ENCODE data around the gene OR52I1. TPM values are rescaled to one million over a fixed set of nuclear protein-coding genes. Genes with fewer than 3 reads are reported as not detected.

OR52I1 gene
- total RNA-seq, 1 donor from 2014 or later, result not detected

- Histone ChIP-seq H3K27ac (ENCODE audit: low read depth, low read length) (no peak overlapping the region), H3K4me2 (ENCODE audit: low read length) (no peak overlapping the region), H3K4me3 (ENCODE audit: insufficient read depth, low read depth, low read length) (no peak overlapping the region), H3K4me1 (ENCODE audit: insufficient read depth, low read length) (no peaks in the 10 kb centered on the region), H3K36me3 (ENCODE audit: insufficient read depth, low read length) (no peaks in the 10 kb centered on the region), H3K79me2 (ENCODE audit: insufficient read depth, low read length) (no peaks in the 10 kb centered on the region), H3K27me3 (ENCODE audit: insufficient read depth, low read length) (no peaks in the 10 kb centered on the region), H3K9ac (ENCODE audit: low read length) (no peak overlapping the region), H3K9me3 (ENCODE audit: insufficient read depth, low read depth, low read length) (no peaks in the 10 kb centered on the region), H2AFZ (ENCODE audit: low read depth, low read length) (no peak overlapping the region), H4K20me1 (ENCODE audit: insufficient read depth, low read length) (no peaks in the 10 kb centered on the region)
- TF ChIP-seq EZH2 (IDR thresholded peaks at IDR 0.05; ENCODE audit: insufficient read depth, low read length), result no peak
- no peak for TF ChIP-seq CTCF (IDR thresholded peaks at IDR 0.05; ENCODE audit: insufficient read depth, low read depth, low read length)
- H3K4me1 Mint-ChIP-seq (ENCODE audit: low read depth, unreplicated experiment), result no peaks in the 10 kb centered on the region
- FAIRE-seq (no peak), DNase-seq (ENCODE audit: low read depth) (no peak)
- peaks cover 2% of the 10 kb centered on the region for H3K9me3 Mint-ChIP-seq (ENCODE audit: unreplicated experiment)
- H3K27ac Mint-ChIP-seq (ENCODE audit: unreplicated experiment), result no peak overlapping the region
- H3K4me3 Mint-ChIP-seq (ENCODE audit: unreplicated experiment), result no peak overlapping the region
- peaks cover 8% of the 10 kb centered on the region for H3K27me3 Mint-ChIP-seq (ENCODE audit: low read depth, unreplicated experiment)
- no peaks in the 10 kb centered on the region for H3K36me3 Mint-ChIP-seq (ENCODE audit: low read depth, unreplicated experiment)
Observed at GRCh38 chr11:4578624-4579023, 15.2 kb upstream of the OR52I1 start.

- TF ChIP-seq EZH2 (IDR thresholded peaks at IDR 0.05; ENCODE audit: insufficient read depth, low read length) (no peak), CTCF (IDR thresholded peaks at IDR 0.05; ENCODE audit: insufficient read depth, low read depth, low read length) (no peak)
- H3K4me2 ChIP-seq (ENCODE audit: low read length), result no peak overlapping the region
- no peak overlapping the region for H3K4me3 Mint-ChIP-seq (ENCODE audit: unreplicated experiment)
- no peaks in the 10 kb centered on the region for H3K36me3 ChIP-seq (ENCODE audit: insufficient read depth, low read length)
- no peaks in the 10 kb centered on the region for H3K27me3 ChIP-seq (ENCODE audit: insufficient read depth, low read length)
- no peaks in the 10 kb centered on the region for H3K4me1 ChIP-seq (ENCODE audit: insufficient read depth, low read length)
- no peak overlapping the region for H3K4me3 ChIP-seq (ENCODE audit: insufficient read depth, low read depth, low read length)
- no peaks in the 10 kb centered on the region for H3K79me2 ChIP-seq (ENCODE audit: insufficient read depth, low read length)
- no peak for DNase-seq (ENCODE audit: low read depth)
- H4K20me1 ChIP-seq (ENCODE audit: insufficient read depth, low read length), result no peaks in the 10 kb centered on the region
- no peaks in the 10 kb centered on the region for H3K9me3 ChIP-seq (ENCODE audit: insufficient read depth, low read depth, low read length)
- peaks cover 2% of the 10 kb centered on the region for H3K9me3 Mint-ChIP-seq (ENCODE audit: unreplicated experiment)
- H3K27ac Mint-ChIP-seq (ENCODE audit: unreplicated experiment), result no peak overlapping the region
- H2AFZ ChIP-seq (ENCODE audit: low read depth, low read length), result no peak overlapping the region
- H3K9ac ChIP-seq (ENCODE audit: low read length), result no peak overlapping the region
- no peak overlapping the region for H3K27ac ChIP-seq (ENCODE audit: low read depth, low read length)
- H3K4me1 Mint-ChIP-seq (ENCODE audit: low read depth, unreplicated experiment), result no peaks in the 10 kb centered on the region
- peaks cover 13% of the 10 kb centered on the region for H3K27me3 Mint-ChIP-seq (ENCODE audit: low read depth, unreplicated experiment)
- no peaks in the 10 kb centered on the region for H3K36me3 Mint-ChIP-seq (ENCODE audit: low read depth, unreplicated experiment)
- FAIRE-seq, result no peak
Observed at GRCh38 chr11:4580124-4580523, 13.7 kb upstream of the OR52I1 start.

- H3K9me3 Mint-ChIP-seq (ENCODE audit: unreplicated experiment), result peaks cover 2% of the 10 kb centered on the region
- Histone ChIP-seq H3K4me1 (ENCODE audit: insufficient read depth, low read length) (no peaks in the 10 kb centered on the region), H3K36me3 (ENCODE audit: insufficient read depth, low read length) (no peaks in the 10 kb centered on the region), H3K27me3 (ENCODE audit: insufficient read depth, low read length) (no peaks in the 10 kb centered on the region), H3K79me2 (ENCODE audit: insufficient read depth, low read length) (no peaks in the 10 kb centered on the region), H3K9ac (ENCODE audit: low read length) (no peak within 1 kb of the TSS), H2AFZ (ENCODE audit: low read depth, low read length) (no peak within 1 kb of the TSS), H3K4me2 (ENCODE audit: low read length) (no peak within 1 kb of the TSS), H3K27ac (ENCODE audit: low read depth, low read length) (no peak within 1 kb of the TSS), H3K9me3 (ENCODE audit: insufficient read depth, low read depth, low read length) (no peaks in the 10 kb centered on the region), H3K4me3 (ENCODE audit: insufficient read depth, low read depth, low read length) (no peak within 1 kb of the TSS), H4K20me1 (ENCODE audit: insufficient read depth, low read length) (no peaks in the 10 kb centered on the region)
- H3K36me3 Mint-ChIP-seq (ENCODE audit: low read depth, unreplicated experiment), result no peaks in the 10 kb centered on the region
- DNase-seq (ENCODE audit: low read depth), result no peak
- FAIRE-seq, result no peak
- TF ChIP-seq CTCF (IDR thresholded peaks at IDR 0.05; ENCODE audit: insufficient read depth, low read depth, low read length), result no peak
- no peak for TF ChIP-seq EZH2 (IDR thresholded peaks at IDR 0.05; ENCODE audit: insufficient read depth, low read length)
- peaks cover 19% of the 10 kb centered on the region for H3K27me3 Mint-ChIP-seq (ENCODE audit: low read depth, unreplicated experiment)
- no peak within 1 kb of the TSS for H3K4me3 Mint-ChIP-seq (ENCODE audit: unreplicated experiment)
- no peaks in the 10 kb centered on the region for H3K4me1 Mint-ChIP-seq (ENCODE audit: low read depth, unreplicated experiment)
- H3K27ac Mint-ChIP-seq (ENCODE audit: unreplicated experiment), result no peak within 1 kb of the TSS
Observed at GRCh38 chr11:4581443-4581842, 12.4 kb upstream of the OR52I1 start, which contains the start of gene OR52I2. OR52I2 (plus strand) TSS chr11:4581743.

Measured in astrocyte (in vitro differentiated cells and primary cell).